NCI-H526 (cell line): Measurements from ENCODE around the gene NINJ1.

ENCODE experiments used
- DNase-seq, 2 experiments: peaks; one replicate each; lab custom pipeline; 2025; lab: John Stamatoyannopoulos, UW

NINJ1 gene

GRCh38 chr9:93134015-93134739, at the start of gene NINJ1:
TSS of gene NINJ1 (minus strand) at chr9:93134251. CDS start at chr9:93134217, 34 bp downstream.
- DNase-seq: peak in 1 of 2 experiments; percentile 73

- no peak for DNase-seq
Measured at GRCh38 chr9:93183131-93183662, 49.1 kb upstream of the NINJ1 start.

GRCh38 chr9:93182572-93182971, 48.5 kb upstream of the NINJ1 start:
- no peak for DNase-seq

GRCh38 chr9:93181672-93182435, 47.8 kb upstream of the NINJ1 start:
- no peak for DNase-seq

GRCh38 chr9:93180938-93181337, 46.9 kb upstream of the NINJ1 start:
- DNase-seq: no peak

- DNase-seq: no peak
Measured at GRCh38 chr9:93178851-93179786, 45.1 kb upstream of the NINJ1 start.

GRCh38 chr9:93177676-93178075, 43.6 kb upstream of the NINJ1 start:
- no peak for DNase-seq

GRCh38 chr9:93174976-93175375, 40.9 kb upstream of the NINJ1 start:
- no peak for DNase-seq

GRCh38 chr9:93173365-93174051, 39.5 kb upstream of the NINJ1 start:
- no peak for DNase-seq

GRCh38 chr9:93172666-93173364, 38.8 kb upstream of the NINJ1 start:
- no peak for DNase-seq

GRCh38 chr9:93171261-93171990, 37.4 kb upstream of the NINJ1 start:
- no peak for DNase-seq

GRCh38 chr9:93170571-93170970, 36.5 kb upstream of the NINJ1 start:
- no peak for DNase-seq

- DNase-seq: no peak
Measured at GRCh38 chr9:93169444-93169843, 35.4 kb upstream of the NINJ1 start.

- no peak for DNase-seq
Measured at GRCh38 chr9:93168581-93168980, 34.5 kb upstream of the NINJ1 start.

- no peak for DNase-seq
Measured at GRCh38 chr9:93167838-93168237, 33.8 kb upstream of the NINJ1 start.

- no peak for DNase-seq
Measured at GRCh38 chr9:93167185-93167584, 33.1 kb upstream of the NINJ1 start.

GRCh38 chr9:93166699-93167098, 32.6 kb upstream of the NINJ1 start:
- DNase-seq: no peak

- DNase-seq: no peak
Measured at GRCh38 chr9:93164085-93164484, 30.0 kb upstream of the NINJ1 start.

- no peak for DNase-seq
Measured at GRCh38 chr9:93161786-93162562, 27.9 kb upstream of the NINJ1 start.
